Measurements from ENCODE around the gene CBX3. TPM values are rescaled to one million over a fixed set of nuclear protein-coding genes. Genes with fewer than 3 reads are reported as not detected.

CBX3 gene
- total RNA-seq (2021) (204 to 232 TPM (median 213 TPM) in 3 replicates), Bru-seq, nascent RNA (percentile 99 among the genes with signal in this experiment)
- long read RNA-seq, experiment 1, transcript CBX3-201 (6 exons, 2,128 nt): minor isoform, 100 of 1,459 reads
- long read RNA-seq, experiment 1, transcript CBX3-206 (3 exons, 860 nt): minor isoform, 9 of 1,459 reads
- long read RNA-seq, experiment 1, transcript CBX3-202 (6 exons, 1,857 nt): major isoform, 1,094 of 1,459 reads
- long read RNA-seq, experiment 1, transcript CBX3-203 (6 exons, 1,717 nt): minor isoform, 40 of 1,459 reads
- long read RNA-seq, experiment 1, partial matches to known transcripts: 111 of 1,459 reads
- long read RNA-seq, experiment 1, other reads (novel, unspliced or antisense): 105 of 1,459 reads
- long read RNA-seq, experiment 2, transcript CBX3-203 (6 exons, 1,717 nt): minor isoform, 7 of 441 reads
- long read RNA-seq, experiment 2, transcript CBX3-201 (6 exons, 2,128 nt): minor isoform, 35 of 441 reads
- long read RNA-seq, experiment 2, transcript CBX3-202 (6 exons, 1,857 nt): major isoform, 188 of 441 reads
- long read RNA-seq, experiment 2, transcript CBX3-206 (3 exons, 860 nt): minor isoform, 14 of 441 reads
- long read RNA-seq, experiment 2, partial matches to known transcripts: 68 of 441 reads
- long read RNA-seq, experiment 2, other reads (novel, unspliced or antisense): 129 of 441 reads
- long read RNA-seq, experiment 3, transcript CBX3-201 (6 exons, 2,128 nt): minor isoform, 138 of 1,784 reads
- long read RNA-seq, experiment 3, transcript CBX3-202 (6 exons, 1,857 nt): major isoform, 1,438 of 1,784 reads
- long read RNA-seq, experiment 3, transcript CBX3-203 (6 exons, 1,717 nt): minor isoform, 70 of 1,784 reads
- long read RNA-seq, experiment 3, partial matches to known transcripts: 57 of 1,784 reads
- long read RNA-seq, experiment 3, other reads (novel, unspliced or antisense): 79 of 1,784 reads

GRCh38 chr7:26201247-26202018 lies at the start of gene CBX3:
CBX3 (plus strand) TSS chr7:26201745; CDS start chr7:26202999, 1,254 bp downstream.
- H3K4me3 Mint-ChIP-seq: peak within 1 kb of the TSS; percentile 100
- ChIA-PET POLR2A (interaction anchor here (0.6 to 2.4 kb wide), 13 partner anchors 9 to 252 kb away, joined by 3 to 10 read pairs (median 4); partner anchors contain the start of gene NFE2L3), CTCF (no interaction called here)
- H3K27ac Mint-ChIP-seq: peak within 1 kb of the TSS; percentile 100
- peaks cover 73% of the 10 kb centered on the region for H3K36me3 Mint-ChIP-seq
- peaks cover 41% of the 10 kb centered on the region for H3K4me1 Mint-ChIP-seq
- ATAC-seq (peak; percentile 67), DNase-seq (ENCODE audit: low spot score) (peak; percentile 96)
- H3K27me3 Mint-ChIP-seq (ENCODE audit: low read depth): peaks cover 3% of the 10 kb centered on the region
- H3K9me3 Mint-ChIP-seq: no peaks in the 10 kb centered on the region
- TF ChIP-seq ZBTB43 (CRISPR knock-in tag; IDR thresholded peaks at IDR 0.05): no peak
- TF ChIP-seq ARID4B (CRISPR knock-in tag; IDR thresholded peaks at IDR 0.05; ENCODE audit: borderline replicate concordance): peak; percentile 58; the same call in 1 of the 2 replicates
- 0 out of 2 replicates have a peak, but pooled peaks have one; percentile 49 for TF ChIP-seq TP53 (CRISPR knock-in tag; IDR thresholded peaks at IDR 0.05)
- TF ChIP-seq MYBL2 (CRISPR knock-in tag; IDR thresholded peaks at IDR 0.05): no peak
- TF ChIP-seq ZNF138 (CRISPR knock-in tag; conservative IDR thresholded peaks at IDR 0.05): no peak
- no peak for TF ChIP-seq ZNF671 (CRISPR knock-in tag; IDR thresholded peaks at IDR 0.05)
- TF ChIP-seq TEAD1 (CRISPR knock-in tag; IDR thresholded peaks at IDR 0.05): no peak
- no peak for TF ChIP-seq ATF6 (CRISPR knock-in tag; IDR thresholded peaks at IDR 0.05)
- TF ChIP-seq USF2 (CRISPR knock-in tag; IDR thresholded peaks at IDR 0.05): peak; percentile 29; the same call in 1 of the 2 replicates
- no peak for TF ChIP-seq CREB1 (CRISPR knock-in tag; IDR thresholded peaks at IDR 0.05)
- 0 out of 2 replicates have a peak, but pooled peaks have one; percentile 53 for TF ChIP-seq CDX4 (CRISPR knock-in tag; IDR thresholded peaks at IDR 0.05; ENCODE audit: borderline replicate concordance)
- TF ChIP-seq PRDM15 (CRISPR knock-in tag; IDR thresholded peaks at IDR 0.05): peak; percentile 17; the same call in 1 of the 2 replicates
- TF ChIP-seq PREB (CRISPR knock-in tag; IDR thresholded peaks at IDR 0.05; ENCODE audit: borderline replicate concordance): no peak
- TF ChIP-seq ZNF396 (CRISPR knock-in tag; IDR thresholded peaks at IDR 0.05; ENCODE audit: borderline replicate concordance): no peak
- TF ChIP-seq HMGXB4 (CRISPR knock-in tag; IDR thresholded peaks at IDR 0.05): peak; percentile 25; the same call in 1 of the 2 replicates
